ENCODE measurements around the gene CTR9. TPM values are rescaled to one million over a fixed set of nuclear protein-coding genes. Genes with fewer than 3 reads are reported as not detected.

CTR9 gene
- total and polyA plus RNA-seq, 2 of the 8 experiments (the other 6 are each of a cell fraction or from before 2014, with no cell fraction given): 6.1 to 37.7 TPM

DNA sequence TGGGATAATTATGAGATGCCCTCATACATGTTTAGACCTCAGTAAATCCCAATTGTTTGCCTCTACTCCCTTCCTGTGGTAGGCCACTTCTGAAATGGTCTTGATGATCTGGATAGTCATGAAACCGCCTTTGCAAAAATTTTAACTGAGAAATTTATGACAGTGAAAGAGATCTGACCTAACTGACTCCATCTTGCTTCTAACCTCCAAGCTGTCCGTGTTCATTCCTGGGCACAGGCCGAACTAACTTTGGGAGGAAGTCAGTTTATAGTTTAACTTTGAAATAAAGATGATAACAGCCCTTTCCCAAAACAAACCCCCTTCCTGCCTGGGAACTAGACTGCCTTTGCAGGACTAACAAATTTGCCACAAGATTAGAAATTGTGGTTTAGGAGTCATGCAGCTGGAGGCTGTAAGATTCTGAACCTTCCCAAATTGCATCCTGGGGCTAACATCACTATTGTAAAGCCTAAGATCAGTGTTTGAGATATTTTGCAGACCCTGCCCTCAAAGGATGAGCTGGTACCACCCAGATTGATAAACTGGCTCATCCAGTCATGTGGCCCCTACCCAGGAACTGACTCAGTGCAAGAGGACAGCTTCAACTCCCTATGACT lies 19.9 kb upstream of the CTR9 start (continued):
- no peak for TF ChIP-seq NRF1 (IDR thresholded peaks at IDR 0.05; ENCODE audit: low read depth, low read length)

Data from H1 (cell line).